SU-DHL-6 (cell line): ENCODE data around the gene ACHE.
"Not testable (repeated sequence)": the region's sequence is repeated elsewhere in the genome, so short reads cannot be mapped to it uniquely, and the experiment has no call there.

Experiments used
- H2AFZ ChIP-seq: fragments of 200-600 bp; sonication (generic); 2 replicates; pipeline ENCODE4 v1.6.1; 2014; ENCODE audit warnings: low read depth, mild to moderate bottlenecking, moderate library complexity, mixed read lengths, antibody characterized with exemption, low read length; ENCODE audit not compliant: severe bottlenecking
- H3F3A ChIP-seq: fragments of 200-600 bp; shearing (Covaris generic); 2 replicates; pipeline ENCODE4 v1.6.0; 2016; ENCODE audit warnings: antibody characterized with exemption, mild to moderate bottlenecking; ENCODE audit not compliant: insufficient read depth
- H3K27ac ChIP-seq: fragments of 200-600 bp; sonication (generic); 2 replicates; pipeline ENCODE4 v1.5.1; 2016; ENCODE audit warnings: low read depth, mild to moderate bottlenecking, low read length, moderate library complexity, mixed read lengths
- H3K27me3 ChIP-seq: fragments of 200-600 bp; sonication (generic), shearing (Covaris generic); 2 replicates; pipeline ENCODE4 v1.6.0; 2014; ENCODE audit warnings: mild to moderate bottlenecking, low read length
- H3K36me3 ChIP-seq: fragments of 200-600 bp; sonication (generic); 2 replicates; pipeline ENCODE4 v1.6.1; 2014; ENCODE audit warnings: mild to moderate bottlenecking, low read length, mixed read lengths
- H3K4me2 ChIP-seq: fragments of 300-600, 200-600 bp; shearing (Covaris generic), sonication (generic); 2 replicates; pipeline ENCODE4 v1.6.0; 2014; ENCODE audit warnings: low read length, low read depth, mild to moderate bottlenecking; ENCODE audit not compliant: poor library complexity, severe bottlenecking
- H3K4me3 ChIP-seq: fragments of 200-600 bp; sonication (generic); 2 replicates; pipeline ENCODE4 v1.5.1; 2014; ENCODE audit warnings: antibody characterized with exemption, low read length, mild to moderate bottlenecking, mixed read lengths; ENCODE audit not compliant: insufficient read depth, poor library complexity, severe bottlenecking
- H3K79me2 ChIP-seq: fragments of 200-600 bp; sonication (generic); 2 replicates; pipeline ENCODE4 v1.6.1; 2014; ENCODE audit warnings: mild to moderate bottlenecking, low read length, moderate library complexity; ENCODE audit not compliant: insufficient read depth
- H3K9ac ChIP-seq: fragments of 200-600 bp; sonication (generic); 2 replicates; pipeline ENCODE4 v1.7.0; 2014; ENCODE audit warnings: mild to moderate bottlenecking, low read length
- H3K9me2 ChIP-seq: fragments of 200-600 bp; sonication (generic); replicated peaks from 2 replicates; pipeline ENCODE4 v1.6.1; 2014; ENCODE audit warnings: low read length; ENCODE audit not compliant: insufficient read depth
- H3K9me3 ChIP-seq: fragments of 200-600 bp; sonication (generic); 2 replicates; pipeline ENCODE4 v1.6.1; 2014; ENCODE audit warnings: low read length, mixed read lengths; ENCODE audit not compliant: insufficient read depth
- H4K20me1 ChIP-seq: fragments of 200-600 bp; sonication (generic); 2 replicates; pipeline ENCODE4 v1.6.1; 2014; ENCODE audit warnings: low read depth, mild to moderate bottlenecking, antibody characterized with exemption, low read length, moderate library complexity, mixed read lengths
- EZH2phosphoT487 ChIP-seq: fragments of 200-600 bp; sonication (generic), shearing (Covaris generic); conservative IDR thresholded peaks from 2 replicates; pipeline ENCODE4 v1.6.1; 2018; ENCODE audit warnings: mild to moderate bottlenecking, antibody characterized with exemption, low read length, moderate library complexity, mixed read lengths
- TF ChIP-seq, protein P1 (sequence below): fragments of 200-600 bp; sonication (generic); IDR thresholded peaks from one replicate; pipeline ENCODE4 v1.5.1; 2017; ENCODE audit warnings: antibody characterized with exemption, mild to moderate bottlenecking, low read length, moderate library complexity; ENCODE audit not compliant: insufficient read depth, poor library complexity, severe bottlenecking

ACHE gene

GRCh38 chr7:100914879-100915447, 19.3 kb upstream of the ACHE start:
- H3K9me3 ChIP-seq = no peaks in the 10 kb centered on the region
- no peaks in the 10 kb centered on the region for H3F3A ChIP-seq
- H3K9me2 ChIP-seq = no peaks in the 10 kb centered on the region

DNA sequence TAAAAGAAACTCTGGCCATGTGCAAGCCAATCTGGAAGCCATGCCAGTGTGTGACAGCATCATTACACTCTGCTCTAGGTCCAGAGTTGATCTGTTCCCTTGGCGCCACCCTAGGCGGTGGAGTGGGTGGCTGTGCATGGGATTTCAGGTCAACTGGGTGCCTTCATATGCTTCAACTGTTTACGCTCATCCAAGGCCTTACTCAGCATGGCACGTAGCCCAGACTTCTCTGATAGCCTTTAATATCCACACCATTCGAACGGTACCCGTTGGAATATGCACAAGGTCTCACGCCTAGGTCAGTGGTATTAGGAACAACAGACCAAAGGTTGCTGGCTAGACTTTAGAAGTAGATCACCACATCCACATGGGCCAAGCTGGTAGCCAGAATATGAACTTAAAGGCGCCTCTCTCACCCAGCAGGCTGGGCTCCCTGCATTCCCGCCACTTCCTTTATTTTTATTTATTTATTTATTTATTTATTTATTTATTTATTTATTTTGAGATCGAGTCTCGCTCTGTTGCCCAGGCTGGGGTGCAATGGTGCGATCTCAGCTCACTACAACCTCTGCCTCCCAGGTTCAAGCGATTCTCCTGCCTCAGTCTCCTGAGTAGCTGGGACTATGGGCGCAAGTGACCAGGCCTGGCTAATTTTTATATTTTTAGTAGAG, 18.7 kb upstream of the ACHE start:
- Histone ChIP-seq H3K79me2 (no peaks in the 10 kb centered on the region), H3F3A (no peaks in the 10 kb centered on the region), H3K27me3 (no peaks in the 10 kb centered on the region), H3K9ac (no peak overlapping the region), H3K27ac (no peak overlapping the region), H3K4me3 (no peak overlapping the region), H3K36me3 (no peaks in the 10 kb centered on the region), H3K4me2 (no peak overlapping the region), H4K20me1 (no peaks in the 10 kb centered on the region), H2AFZ (no peak overlapping the region), H3K9me2 (no peaks in the 10 kb centered on the region), H3K9me3 (no peaks in the 10 kb centered on the region)
- TF ChIP-seq, protein P1, sequence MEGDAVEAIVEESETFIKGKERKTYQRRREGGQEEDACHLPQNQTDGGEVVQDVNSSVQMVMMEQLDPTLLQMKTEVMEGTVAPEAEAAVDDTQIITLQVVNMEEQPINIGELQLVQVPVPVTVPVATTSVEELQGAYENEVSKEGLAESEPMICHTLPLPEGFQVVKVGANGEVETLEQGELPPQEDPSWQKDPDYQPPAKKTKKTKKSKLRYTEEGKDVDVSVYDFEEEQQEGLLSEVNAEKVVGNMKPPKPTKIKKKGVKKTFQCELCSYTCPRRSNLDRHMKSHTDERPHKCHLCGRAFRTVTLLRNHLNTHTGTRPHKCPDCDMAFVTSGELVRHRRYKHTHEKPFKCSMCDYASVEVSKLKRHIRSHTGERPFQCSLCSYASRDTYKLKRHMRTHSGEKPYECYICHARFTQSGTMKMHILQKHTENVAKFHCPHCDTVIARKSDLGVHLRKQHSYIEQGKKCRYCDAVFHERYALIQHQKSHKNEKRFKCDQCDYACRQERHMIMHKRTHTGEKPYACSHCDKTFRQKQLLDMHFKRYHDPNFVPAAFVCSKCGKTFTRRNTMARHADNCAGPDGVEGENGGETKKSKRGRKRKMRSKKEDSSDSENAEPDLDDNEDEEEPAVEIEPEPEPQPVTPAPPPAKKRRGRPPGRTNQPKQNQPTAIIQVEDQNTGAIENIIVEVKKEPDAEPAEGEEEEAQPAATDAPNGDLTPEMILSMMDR = no peak
- no peak for TF ChIP-seq EZH2phosphoT487

More at GRCh38 chr7:100914879-100915447, 19.3 kb upstream of the ACHE start:
- TF ChIP-seq, protein P1 = no peak
- TF ChIP-seq EZH2phosphoT487 = no peak
- Histone ChIP-seq H3K27ac (no peak overlapping the region), H3K4me2 (no peak overlapping the region), H3K4me3 (no peak overlapping the region), H4K20me1 (no peaks in the 10 kb centered on the region), H2AFZ (no peak overlapping the region), H3K9ac (no peak overlapping the region), H3K79me2 (no peaks in the 10 kb centered on the region), H3K36me3 (no peaks in the 10 kb centered on the region), H3K27me3 (no peaks in the 10 kb centered on the region)

GRCh38 chr7:100911484-100911883, 15.8 kb upstream of the ACHE start:
- H3K79me2 ChIP-seq = no peaks in the 10 kb centered on the region
- no peaks in the 10 kb centered on the region for H3K27me3 ChIP-seq
- H3K27ac ChIP-seq = no peak overlapping the region
- no peak overlapping the region for H3K4me2 ChIP-seq
- H3K9me2 ChIP-seq = no peaks in the 10 kb centered on the region
- no peaks in the 10 kb centered on the region for H4K20me1 ChIP-seq
- H3F3A ChIP-seq = no peaks in the 10 kb centered on the region
- no peak overlapping the region for H3K4me3 ChIP-seq
- H3K9ac ChIP-seq = no peak overlapping the region
- no peaks in the 10 kb centered on the region for H3K9me3 ChIP-seq
- H2AFZ ChIP-seq = no peak overlapping the region
- H3K36me3 ChIP-seq = no peaks in the 10 kb centered on the region
- TF ChIP-seq EZH2phosphoT487 = no peak

GRCh38 chr7:100910443-100910842, 14.8 kb upstream of the ACHE start:
- not testable (repeated sequence) for H3K4me2 ChIP-seq, H3K27me3 ChIP-seq, H3K4me3 ChIP-seq, H3K9ac ChIP-seq, H3K9me3 ChIP-seq, H3K27ac ChIP-seq, H3K79me2 ChIP-seq, H3K36me3 ChIP-seq, H4K20me1 ChIP-seq, H2AFZ ChIP-seq, H3F3A ChIP-seq, H3K9me2 ChIP-seq
